ENCODE data around the gene SYCP2L. TPM values are rescaled to one million over a fixed set of nuclear protein-coding genes. Genes with fewer than 3 reads are reported as not detected.

SYCP2L gene
- total and polyA plus RNA-seq, 2 donors from 2014 or later, result 1.0 to 1.5 TPM

GRCh38 chr6:10854922-10855632, 31.8 kb upstream of the SYCP2L start:
- DNase-seq, result no peak
- no peak overlapping the region for H3K4me3 ChIP-seq (ENCODE audit: low read length in 3 of 3)
- intact Hi-C loops (cut with DNase I), result no loop called here
- TF ChIP-seq CTCF (IDR thresholded peaks at IDR 0.05; ENCODE audit: borderline replicate concordance, extremely low read depth, insufficient read depth), result no peak
- no peaks in the 10 kb centered on the region for H3K36me3 ChIP-seq (ENCODE audit: control insufficient read depth in 2 of 3, insufficient read depth in 3 of 3, low read length in 3 of 3)
- no peaks in the 10 kb centered on the region for H3K27me3 ChIP-seq (ENCODE audit: control insufficient read depth, insufficient read depth, low read length)
- H3K9ac ChIP-seq (ENCODE audit: low read length in 3 of 3), result no peak overlapping the region
- no peaks in the 10 kb centered on the region for H3K4me1 ChIP-seq (ENCODE audit: control insufficient read depth in 2 of 3, insufficient read depth in 2 of 3, low read depth in 1 of 3, low read length in 3 of 3)
- FAIRE-seq, result no peak
- peaks cover 0 to 6% (median 0%) of the 10 kb centered on the region in 3 donors for H3K9me3 ChIP-seq (ENCODE audit: control insufficient read depth in 2 of 3, insufficient read depth in 1 of 3, low read length in 3 of 3)
- no peak overlapping the region for H3K27ac ChIP-seq (ENCODE audit: low read depth in 2 of 2, low read length in 2 of 2)

- Histone ChIP-seq H3K9me3 (ENCODE audit: control insufficient read depth in 2 of 3, insufficient read depth in 1 of 3, low read length in 3 of 3) (peaks cover 0 to 6% (median 0%) of the 10 kb centered on the region in 3 donors), H3K27me3 (ENCODE audit: control insufficient read depth, insufficient read depth, low read length) (no peaks in the 10 kb centered on the region), H3K4me3 (ENCODE audit: low read length in 3 of 3) (no peak overlapping the region), H3K27ac (ENCODE audit: low read depth in 2 of 2, low read length in 2 of 2) (no peak overlapping the region), H3K36me3 (ENCODE audit: control insufficient read depth in 2 of 3, insufficient read depth in 3 of 3, low read length in 3 of 3) (no peaks in the 10 kb centered on the region), H3K9ac (ENCODE audit: low read length in 3 of 3) (no peak overlapping the region), H3K4me1 (ENCODE audit: control insufficient read depth in 2 of 3, insufficient read depth in 2 of 3, low read depth in 1 of 3, low read length in 3 of 3) (no peaks in the 10 kb centered on the region)
- FAIRE-seq, result no peak
- intact Hi-C loops (cut with DNase I), result no loop called here
- no peak for TF ChIP-seq CTCF (IDR thresholded peaks at IDR 0.05; ENCODE audit: borderline replicate concordance, extremely low read depth, insufficient read depth)
- DNase-seq, result no peak
Observed at GRCh38 chr6:10857259-10857658, 29.6 kb upstream of the SYCP2L start.

- FAIRE-seq (no peak), DNase-seq (no peak)
- no peak overlapping the region for H3K4me3 ChIP-seq (ENCODE audit: low read length in 3 of 3)
- no peaks in the 10 kb centered on the region for H3K4me1 ChIP-seq (ENCODE audit: control insufficient read depth in 2 of 3, insufficient read depth in 2 of 3, low read depth in 1 of 3, low read length in 3 of 3)
- H3K27me3 ChIP-seq (ENCODE audit: control insufficient read depth, insufficient read depth, low read length), result no peaks in the 10 kb centered on the region
- no peak for TF ChIP-seq CTCF (IDR thresholded peaks at IDR 0.05; ENCODE audit: borderline replicate concordance, extremely low read depth, insufficient read depth)
- no peaks in the 10 kb centered on the region for H3K36me3 ChIP-seq (ENCODE audit: control insufficient read depth in 2 of 3, insufficient read depth in 3 of 3, low read length in 3 of 3)
- no peaks in the 10 kb centered on the region for H3K9me3 ChIP-seq (ENCODE audit: control insufficient read depth in 2 of 3, insufficient read depth in 1 of 3, low read length in 3 of 3)
- intact Hi-C loops (cut with DNase I), result no loop called here
- no peak overlapping the region for H3K27ac ChIP-seq (ENCODE audit: low read depth in 2 of 2, low read length in 2 of 2)
- H3K9ac ChIP-seq (ENCODE audit: low read length in 3 of 3), result no peak overlapping the region
Observed at GRCh38 chr6:10861086-10861485, 25.8 kb upstream of the SYCP2L start.
